ENCODE data around the gene ANXA7. TPM values are rescaled to one million over a fixed set of nuclear protein-coding genes. Genes with fewer than 3 reads are reported as not detected.
"Not testable (repeated sequence)": the region's sequence is repeated elsewhere in the genome, so short reads cannot be mapped to it uniquely, and the experiment has no call there.

Gene ANXA7
- total RNA-seq, 1 donor: 106 TPM

DNA sequence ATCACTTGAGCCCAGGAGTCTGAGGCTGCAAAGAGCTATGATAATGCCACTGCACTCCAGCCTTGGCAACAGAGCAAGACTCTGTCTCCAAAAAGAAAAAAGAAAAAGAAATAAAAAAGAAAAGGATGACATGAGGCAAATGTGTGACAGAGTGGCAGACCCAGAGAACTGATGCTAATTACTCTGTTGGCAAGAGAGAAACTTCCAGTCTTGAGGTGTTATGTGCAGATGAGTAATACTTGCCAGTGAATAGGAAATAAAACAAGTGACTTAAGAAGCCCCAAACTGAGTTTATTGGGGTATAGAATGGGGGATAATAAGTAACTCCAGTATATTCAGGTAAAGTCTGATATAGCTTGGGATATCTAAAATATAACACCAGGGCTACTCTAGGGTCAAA, 9.5 kb upstream of the ANXA7 start:
- no peaks in the 10 kb centered on the region for H3K27me3 ChIP-seq (ENCODE audit: insufficient read depth, low read length)
- no peaks in the 10 kb centered on the region for H3K9me3 ChIP-seq (ENCODE audit: low read depth, low read length)
- no peaks in the 10 kb centered on the region for H3K4me1 ChIP-seq (ENCODE audit: insufficient read depth, low read length)
- no peak overlapping the region for H3K4me3 ChIP-seq (ENCODE audit: low read length)

DNA sequence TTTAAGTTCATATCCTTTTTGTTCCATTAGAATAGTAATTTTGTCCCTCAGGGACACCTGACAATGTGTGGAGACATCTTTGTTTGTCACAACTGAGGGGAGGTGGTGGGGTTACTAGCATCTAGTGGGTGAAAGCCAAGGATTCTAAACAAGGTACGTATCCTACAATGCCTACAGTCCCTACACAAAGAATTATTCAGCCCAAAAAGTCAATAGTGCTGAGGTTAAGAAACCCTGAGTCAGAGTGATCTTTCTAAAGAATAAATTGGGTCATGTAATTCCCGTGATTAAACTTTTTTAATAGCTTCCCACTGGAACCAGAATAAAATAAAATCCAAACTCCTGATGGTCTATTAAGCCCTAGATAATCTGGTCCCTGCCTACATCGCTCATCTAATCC, 2.7 kb upstream of the ANXA7 start:
- no peak overlapping the region for H3K4me3 ChIP-seq (ENCODE audit: low read length)
- H3K4me1 ChIP-seq (ENCODE audit: insufficient read depth, low read length): peaks cover 25% of the 10 kb centered on the region
- no peaks in the 10 kb centered on the region for H3K9me3 ChIP-seq (ENCODE audit: low read depth, low read length)
- H3K27me3 ChIP-seq (ENCODE audit: insufficient read depth, low read length): peaks cover 2% of the 10 kb centered on the region

DNA sequence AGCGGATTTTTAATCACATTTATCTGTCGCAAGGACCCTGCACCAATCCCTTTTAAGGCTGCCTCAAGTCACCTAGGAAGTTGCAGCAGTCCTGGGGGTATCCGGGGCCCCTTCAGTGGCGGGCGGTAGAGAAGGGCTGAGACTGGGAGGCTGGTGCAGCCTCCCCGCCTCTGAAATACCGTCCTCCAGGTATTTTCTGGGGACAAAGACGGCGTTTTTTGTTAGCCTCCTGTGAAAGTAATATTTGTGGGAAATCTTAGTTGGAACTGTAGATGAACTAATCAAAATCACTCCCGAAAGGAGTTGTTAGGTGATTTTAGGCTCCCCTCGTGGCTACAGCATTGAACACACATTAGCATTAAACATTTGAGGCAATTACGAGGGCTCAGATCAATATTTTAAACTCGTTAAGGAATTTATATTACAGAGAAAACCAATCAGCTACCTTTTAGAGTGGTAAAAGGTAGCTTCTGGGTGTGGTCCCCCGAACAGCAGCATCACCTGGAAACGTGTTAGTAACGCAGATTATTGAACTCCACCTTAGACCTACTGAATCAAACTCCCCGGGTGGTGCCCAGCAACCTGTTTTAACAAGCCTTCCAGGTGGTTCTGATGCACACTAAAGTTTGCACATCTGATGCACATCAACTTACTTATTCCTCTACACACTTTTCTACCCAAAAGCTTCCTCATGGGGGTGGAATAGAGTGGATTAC, 530 bp upstream of the ANXA7 start:
- Histone ChIP-seq H3K4me1 (ENCODE audit: insufficient read depth, low read length) (peaks cover 25% of the 10 kb centered on the region), H3K4me3 (ENCODE audit: low read length) (peak overlapping the region; percentile 91), H3K9me3 (ENCODE audit: low read depth, low read length) (no peaks in the 10 kb centered on the region), H3K27me3 (ENCODE audit: insufficient read depth, low read length) (peaks cover 2% of the 10 kb centered on the region)

DNA sequence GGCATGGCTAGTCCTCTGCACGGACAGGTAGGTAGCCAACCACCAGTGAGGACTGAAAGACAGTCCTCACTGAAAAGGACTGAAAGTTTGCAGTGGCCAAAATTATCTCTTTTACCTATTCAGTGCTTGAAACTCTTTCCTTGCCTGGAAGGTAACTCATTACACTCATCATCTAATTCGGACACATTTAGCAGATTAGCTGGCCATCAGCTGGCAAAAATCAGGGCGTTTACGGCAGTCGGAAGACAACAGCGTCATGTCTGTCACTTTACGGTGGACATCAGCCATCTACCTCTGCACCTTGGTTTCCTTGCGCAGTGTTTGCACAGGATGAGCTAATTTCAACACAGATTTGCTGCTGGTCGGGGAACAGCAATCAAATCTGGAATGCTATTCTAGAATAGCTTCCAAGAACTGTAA, 740 bp downstream of the ANXA7 start:
- Histone ChIP-seq H3K4me3 (ENCODE audit: low read length) (peak overlapping the region; percentile 91), H3K4me1 (ENCODE audit: insufficient read depth, low read length) (peaks cover 25% of the 10 kb centered on the region), H3K27me3 (ENCODE audit: insufficient read depth, low read length) (peaks cover 2% of the 10 kb centered on the region), H3K9me3 (ENCODE audit: low read depth, low read length) (no peaks in the 10 kb centered on the region)

DNA sequence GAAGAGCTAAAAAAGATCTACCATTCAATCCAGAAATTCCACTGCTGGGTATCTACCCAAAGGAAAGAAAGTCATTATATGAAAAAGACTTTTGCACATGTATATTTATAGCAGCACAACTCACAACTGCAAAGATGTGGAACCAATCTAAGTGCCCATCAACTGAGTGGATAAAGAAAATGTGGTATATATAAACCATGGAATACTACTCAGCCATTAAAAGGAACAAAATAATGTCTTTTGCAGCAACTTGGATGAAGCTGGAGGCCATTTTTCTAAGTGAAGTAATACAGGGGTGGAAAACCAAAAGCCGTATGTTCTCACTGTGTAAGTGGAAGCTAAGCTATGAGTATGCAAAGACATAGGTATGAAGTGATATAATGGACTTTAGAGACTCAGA, 3.0 kb downstream of the ANXA7 start:
- Histone ChIP-seq H3K9me3 (ENCODE audit: low read depth, low read length) (no peaks in the 10 kb centered on the region), H3K27me3 (ENCODE audit: insufficient read depth, low read length) (peaks cover 2% of the 10 kb centered on the region), H3K4me3 (ENCODE audit: low read length) (no peak overlapping the region), H3K4me1 (ENCODE audit: insufficient read depth, low read length) (peaks cover 25% of the 10 kb centered on the region)

DNA sequence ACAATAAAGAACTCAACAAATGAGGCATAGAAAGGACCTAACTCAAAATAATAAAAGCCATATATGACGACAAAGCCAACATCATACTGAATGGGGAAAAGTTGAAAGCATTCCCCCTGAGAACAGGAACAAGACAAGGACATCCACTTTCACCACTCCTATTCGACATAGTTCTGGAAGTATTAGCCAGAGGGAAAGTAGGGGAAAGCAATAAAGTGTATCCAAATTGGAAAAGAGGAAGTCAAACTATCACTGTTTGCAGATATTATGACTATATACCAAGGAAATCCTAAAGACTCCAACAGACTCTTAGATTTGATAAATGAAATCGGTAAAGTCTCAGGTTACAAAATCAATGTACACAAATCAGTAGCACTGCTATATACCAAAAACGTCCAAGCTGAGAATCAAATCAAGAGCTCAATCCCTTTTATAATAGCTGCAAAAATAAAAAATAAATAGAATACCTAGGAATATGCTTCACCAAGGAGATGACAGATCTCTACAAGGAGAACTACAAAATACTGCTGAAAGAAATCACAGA, 4.8 kb downstream of the ANXA7 start:
- Histone ChIP-seq H3K4me3 (ENCODE audit: low read length) (no peak overlapping the region), H3K27me3 (ENCODE audit: insufficient read depth, low read length) (no peaks in the 10 kb centered on the region), H3K4me1 (ENCODE audit: insufficient read depth, low read length) (peaks cover 15% of the 10 kb centered on the region), H3K9me3 (ENCODE audit: low read depth, low read length) (no peaks in the 10 kb centered on the region)

DNA sequence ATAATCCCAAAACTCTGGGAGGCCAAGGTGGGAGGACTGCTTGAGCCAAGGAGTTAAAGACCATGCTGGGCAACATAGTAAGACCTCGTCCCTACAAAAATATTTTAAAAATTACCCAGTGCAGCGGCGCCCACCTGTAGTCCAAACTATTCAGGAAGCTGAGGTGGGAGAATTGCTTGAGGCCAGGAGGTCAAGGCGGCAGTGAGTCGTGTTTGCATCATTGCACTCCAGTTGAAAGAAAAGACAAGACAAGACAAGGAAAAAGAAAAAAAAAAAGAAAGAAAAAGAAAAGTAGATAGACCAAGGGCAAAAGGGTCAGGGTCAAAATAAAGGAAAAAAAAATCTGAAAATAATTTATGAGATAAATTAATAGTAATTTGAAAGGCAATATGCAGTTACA, 5.8 kb downstream of the ANXA7 start:
- peaks cover 13% of the 10 kb centered on the region for H3K4me1 ChIP-seq (ENCODE audit: insufficient read depth, low read length)
- H3K9me3 ChIP-seq (ENCODE audit: low read depth, low read length): no peaks in the 10 kb centered on the region
- H3K27me3 ChIP-seq (ENCODE audit: insufficient read depth, low read length): no peaks in the 10 kb centered on the region
- H3K4me3 ChIP-seq (ENCODE audit: low read length): no peak overlapping the region

DNA sequence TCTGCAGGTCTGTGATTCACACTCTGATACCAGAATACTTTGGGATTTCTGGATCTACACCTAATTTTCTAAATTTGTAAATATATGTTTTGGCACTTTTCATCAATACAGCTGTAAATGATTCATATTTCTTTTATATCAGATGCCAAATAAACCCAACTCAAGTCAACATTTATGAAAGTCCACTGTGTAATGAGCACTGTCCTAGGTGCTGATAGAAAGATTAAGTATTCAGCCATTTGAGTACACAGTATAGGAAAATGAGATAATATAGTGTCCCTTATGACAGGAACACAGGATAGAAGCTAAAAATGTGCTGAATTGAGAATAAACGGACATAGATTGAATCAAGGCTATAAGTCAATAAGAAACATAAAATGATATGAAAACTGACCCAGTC, 6.4 kb downstream of the ANXA7 start:
- no peaks in the 10 kb centered on the region for H3K9me3 ChIP-seq (ENCODE audit: low read depth, low read length)
- H3K4me1 ChIP-seq (ENCODE audit: insufficient read depth, low read length): peaks cover 7% of the 10 kb centered on the region
- H3K4me3 ChIP-seq (ENCODE audit: low read length): no peak overlapping the region
- no peaks in the 10 kb centered on the region for H3K27me3 ChIP-seq (ENCODE audit: insufficient read depth, low read length)

DNA sequence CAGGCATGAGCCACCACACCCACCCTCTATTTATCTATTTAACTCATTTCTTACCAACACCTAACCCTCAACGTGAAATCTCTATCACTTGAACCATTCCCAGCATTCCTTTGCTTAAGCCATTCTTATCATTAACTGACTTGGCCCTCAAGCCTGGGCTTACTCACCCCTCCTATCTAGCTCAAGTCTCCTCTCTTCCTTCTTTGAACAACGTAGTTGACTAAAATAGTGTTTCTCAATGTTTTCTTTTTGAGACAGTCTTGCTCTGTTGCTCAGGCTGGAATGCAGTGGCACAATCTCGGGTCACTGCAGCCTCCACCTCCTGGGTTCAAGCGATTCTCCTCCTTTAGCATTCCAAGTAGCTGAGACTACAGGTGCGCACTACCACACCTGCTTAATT, 7.0 kb downstream of the ANXA7 start:
- Histone ChIP-seq H3K27me3 (ENCODE audit: insufficient read depth, low read length) (no peaks in the 10 kb centered on the region), H3K4me3 (ENCODE audit: low read length) (no peak overlapping the region), H3K4me1 (ENCODE audit: insufficient read depth, low read length) (peaks cover under 1% of the 10 kb centered on the region), H3K9me3 (ENCODE audit: low read depth, low read length) (no peaks in the 10 kb centered on the region)

DNA sequence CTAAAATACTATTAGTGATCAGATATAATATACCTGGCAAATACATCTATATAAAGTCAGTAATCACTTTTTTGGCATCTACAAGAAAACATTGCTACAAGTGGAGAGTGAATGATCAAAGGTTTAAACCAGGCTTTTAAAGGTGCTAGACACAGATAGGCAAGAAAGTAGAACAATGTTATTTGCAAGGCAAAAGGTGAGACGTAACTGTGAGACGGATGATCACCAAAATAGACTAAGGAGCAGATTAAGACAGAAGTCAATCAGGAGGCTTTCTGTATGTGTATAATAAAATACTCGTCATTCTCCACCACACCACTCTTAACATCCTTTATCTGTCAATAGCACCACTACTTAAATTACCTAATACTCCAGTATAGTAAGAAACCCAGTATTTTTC, 8.3 kb downstream of the ANXA7 start:
- H3K27me3 ChIP-seq (ENCODE audit: insufficient read depth, low read length): no peaks in the 10 kb centered on the region
- H3K4me1 ChIP-seq (ENCODE audit: insufficient read depth, low read length): no peaks in the 10 kb centered on the region
- no peak overlapping the region for H3K4me3 ChIP-seq (ENCODE audit: low read length)
- no peaks in the 10 kb centered on the region for H3K9me3 ChIP-seq (ENCODE audit: low read depth, low read length)

DNA sequence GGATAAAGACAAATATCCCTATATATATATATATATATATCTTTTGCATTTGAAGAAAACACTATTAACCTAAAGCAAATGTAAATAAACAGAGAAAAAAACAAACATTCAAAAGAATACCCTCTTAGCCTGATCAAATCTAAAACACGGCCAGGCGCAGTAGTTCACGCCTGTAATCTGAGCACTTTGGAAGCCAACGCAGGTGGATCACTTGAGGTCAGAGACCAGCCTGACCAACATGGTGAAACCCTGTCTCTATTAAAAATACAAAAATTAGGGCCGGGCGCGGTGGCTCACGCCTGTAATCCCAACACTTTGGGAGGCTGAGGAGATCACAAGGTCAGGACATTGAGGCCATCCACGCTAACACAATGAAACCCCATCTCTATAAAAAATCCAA, 9.2 kb downstream of the ANXA7 start:
- Histone ChIP-seq H3K27me3 (ENCODE audit: insufficient read depth, low read length) (no peaks in the 10 kb centered on the region), H3K9me3 (ENCODE audit: low read depth, low read length) (no peaks in the 10 kb centered on the region), H3K4me1 (ENCODE audit: insufficient read depth, low read length) (no peaks in the 10 kb centered on the region), H3K4me3 (ENCODE audit: low read length) (no peak overlapping the region)

DNA sequence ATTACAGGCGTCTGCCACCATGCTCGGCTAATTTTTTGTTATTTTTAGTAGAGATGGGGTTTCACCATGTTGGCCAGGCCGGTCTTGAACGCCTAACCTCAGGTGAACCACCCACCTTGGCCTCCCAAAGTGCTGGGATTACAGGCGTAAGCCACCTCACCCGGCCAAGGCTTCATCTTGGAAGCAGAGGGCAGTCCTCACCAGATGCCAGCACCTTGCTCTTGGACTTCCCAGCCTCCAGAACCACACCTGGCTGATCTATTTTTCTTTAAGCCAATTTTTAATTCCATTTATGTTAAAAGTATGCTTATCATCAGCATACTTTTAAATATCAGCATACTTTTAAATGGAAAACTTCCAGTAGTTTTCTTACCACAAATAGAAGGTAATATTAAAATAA, 12.2 kb downstream of the ANXA7 start:
- H3K4me1 ChIP-seq (ENCODE audit: insufficient read depth, low read length): no peaks in the 10 kb centered on the region
- no peaks in the 10 kb centered on the region for H3K9me3 ChIP-seq (ENCODE audit: low read depth, low read length)
- no peaks in the 10 kb centered on the region for H3K27me3 ChIP-seq (ENCODE audit: insufficient read depth, low read length)
- H3K4me3 ChIP-seq (ENCODE audit: low read length): no peak overlapping the region

DNA sequence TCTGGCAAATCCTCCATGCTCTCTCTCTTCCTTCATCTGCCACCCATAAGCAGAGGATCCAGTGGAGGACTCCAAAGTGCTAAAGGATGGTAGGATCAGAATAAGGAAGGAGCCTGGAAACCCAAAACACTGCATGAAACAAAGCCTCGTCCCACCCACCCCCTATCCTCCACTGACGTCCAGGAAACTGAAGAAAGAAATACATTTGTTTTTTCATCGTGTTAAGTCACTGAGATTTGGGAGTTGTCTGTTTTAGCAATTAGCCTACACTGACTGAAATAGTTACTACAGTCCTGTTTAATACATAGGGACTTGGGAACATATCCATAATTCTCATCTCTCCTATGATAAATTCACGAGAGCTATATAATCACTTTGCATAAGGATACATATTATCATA, 14.8 kb downstream of the ANXA7 start:
- no peaks in the 10 kb centered on the region for H3K9me3 ChIP-seq (ENCODE audit: low read depth, low read length)
- H3K4me3 ChIP-seq (ENCODE audit: low read length): no peak overlapping the region
- no peaks in the 10 kb centered on the region for H3K27me3 ChIP-seq (ENCODE audit: insufficient read depth, low read length)
- no peaks in the 10 kb centered on the region for H3K4me1 ChIP-seq (ENCODE audit: insufficient read depth, low read length)

DNA sequence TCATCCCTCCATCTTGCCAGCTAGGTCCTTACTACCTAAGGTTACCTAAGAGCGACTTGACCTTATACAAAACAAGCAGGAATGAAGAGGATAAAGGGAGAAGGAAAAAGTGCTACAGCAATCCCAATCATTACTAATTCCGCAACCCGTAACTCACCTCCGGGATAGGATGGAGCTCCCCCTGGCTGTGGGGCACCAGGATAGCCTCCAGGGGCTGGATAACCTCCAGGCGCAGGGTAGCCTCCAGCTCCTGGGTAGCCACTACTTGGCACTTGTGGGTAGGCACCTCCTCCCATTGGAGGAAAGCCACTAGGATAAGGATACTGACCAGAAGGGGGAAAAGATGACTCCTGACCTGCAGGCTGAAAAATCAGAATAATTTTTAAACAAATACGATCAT, 15.8 kb downstream of the ANXA7 start:
- Histone ChIP-seq H3K27me3 (ENCODE audit: insufficient read depth, low read length) (no peaks in the 10 kb centered on the region), H3K4me1 (ENCODE audit: insufficient read depth, low read length) (no peaks in the 10 kb centered on the region), H3K9me3 (ENCODE audit: low read depth, low read length) (no peaks in the 10 kb centered on the region), H3K4me3 (ENCODE audit: low read length) (no peak overlapping the region)

DNA sequence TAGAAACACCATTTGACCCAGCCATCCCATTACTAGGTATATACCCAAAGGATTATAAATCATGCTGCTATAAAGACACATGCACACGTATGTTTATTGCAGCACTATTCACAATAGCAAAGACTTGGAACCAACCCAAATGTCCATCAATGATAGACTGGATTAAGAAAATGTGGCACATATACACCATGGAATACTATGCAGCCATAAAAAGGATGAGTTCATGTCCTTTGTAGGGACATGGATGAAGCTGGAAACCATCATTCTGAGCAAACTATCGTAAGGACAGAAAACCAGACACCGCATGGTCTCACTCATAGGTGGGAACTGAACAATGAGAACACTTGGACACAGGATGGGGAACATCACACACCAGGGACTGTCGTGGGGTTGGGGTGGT, 19.5 kb downstream of the ANXA7 start:
- not testable (repeated sequence) for H3K9me3 ChIP-seq (ENCODE audit: low read depth, low read length); H3K4me3 ChIP-seq (ENCODE audit: low read length); H3K4me1 ChIP-seq (ENCODE audit: insufficient read depth, low read length); H3K27me3 ChIP-seq (ENCODE audit: insufficient read depth, low read length)

DNA sequence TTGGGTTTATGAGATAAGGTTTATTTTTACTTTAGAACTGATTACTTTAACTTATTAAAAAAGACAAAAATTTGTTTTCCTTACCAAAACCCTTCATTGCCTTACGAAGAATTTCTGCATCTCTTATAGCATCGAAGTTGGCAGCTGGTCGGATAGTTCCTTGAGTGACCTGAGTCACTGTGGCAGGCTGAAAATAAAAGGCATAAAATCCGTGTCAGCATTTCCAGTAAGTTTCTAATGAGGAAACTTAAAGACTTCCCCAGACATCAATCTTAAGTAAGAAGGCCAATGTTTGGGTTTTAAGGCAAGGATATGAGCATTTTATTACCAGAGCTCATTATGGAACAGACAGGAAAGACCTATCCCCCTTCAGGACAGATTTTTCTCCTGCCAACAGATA, 25.6 kb downstream of the ANXA7 start:
- Histone ChIP-seq H3K27me3 (ENCODE audit: insufficient read depth, low read length) (no peaks in the 10 kb centered on the region), H3K9me3 (ENCODE audit: low read depth, low read length) (no peaks in the 10 kb centered on the region), H3K4me1 (ENCODE audit: insufficient read depth, low read length) (no peaks in the 10 kb centered on the region), H3K4me3 (ENCODE audit: low read length) (no peak overlapping the region)

All from mononuclear cell (primary cell).